Measurements from ENCODE around the gene LEFTY2. TPM values are rescaled to one million over a fixed set of nuclear protein-coding genes. Genes with fewer than 3 reads are reported as not detected.

The LEFTY2 gene
- total and polyA plus RNA-seq, 2 of the 4 experiments (the other 2 are of a cell fraction), result not detected

- Histone ChIP-seq H3K9me1 (ENCODE audit: insufficient read depth, low read length) (no peaks in the 10 kb centered on the region), H3K14ac (replicated peaks; ENCODE audit: low read depth, low read length) (no peak overlapping the region), H3K18ac (ENCODE audit: low read depth, low read length) (no peak overlapping the region), H3K27me3 (ENCODE audit: control insufficient read depth, insufficient read depth, low read length) (peaks cover 35% of the 10 kb centered on the region), H3K9ac (ENCODE audit: low read depth, low read length) (no peak overlapping the region), H4K20me1 (ENCODE audit: insufficient read depth, low read length) (no peaks in the 10 kb centered on the region), H3K27ac (ENCODE audit: insufficient read depth, low read length) (no peak overlapping the region), H2AK9ac (replicated peaks; ENCODE audit: low read depth, low read length, poor library complexity) (no peak overlapping the region), H3K79me1 (ENCODE audit: low read depth in 1 of 2, low read length in 2 of 2) (no peaks in the 10 kb centered on the region), H2BK15ac (ENCODE audit: low read depth, low read length) (no peak overlapping the region), H2AFZ (replicated peaks; ENCODE audit: low read length, poor library complexity) (no peak overlapping the region), H3K56ac (ENCODE audit: extremely low read depth, insufficient read depth, low read length) (no peak overlapping the region), H3K9me3 (ENCODE audit: control insufficient read depth, insufficient read depth, low read length) (no peaks in the 10 kb centered on the region), H4K5ac (ENCODE audit: low read depth, low read length) (no peak overlapping the region), H4K91ac (ENCODE audit: insufficient read depth, low read depth, low read length) (no peak overlapping the region), H3K4ac (ENCODE audit: low read depth, low read length) (no peak overlapping the region), H3K4me2 (ENCODE audit: low read depth, low read length) (no peak overlapping the region), H3K4me3 (ENCODE audit: insufficient read depth, low read depth, low read length) (no peak overlapping the region), H2AK5ac (ENCODE audit: low read depth, low read length) (no peak overlapping the region), H2BK5ac (ENCODE audit: low read depth, low read length, poor library complexity, severe bottlenecking) (no peak overlapping the region), H3K23ac (ENCODE audit: low read depth, low read length) (no peak overlapping the region), H3K4me1 (ENCODE audit: control insufficient read depth, insufficient read depth, low read length) (no peaks in the 10 kb centered on the region), H2BK20ac (ENCODE audit: low read depth, low read length) (no peak overlapping the region), H3K36me3 (ENCODE audit: control insufficient read depth, insufficient read depth, low read length) (no peaks in the 10 kb centered on the region), H4K8ac (ENCODE audit: low read depth in 2 of 2, low read length in 2 of 2) (no peak overlapping the region), H2BK120ac (ENCODE audit: low read depth, low read length) (no peak overlapping the region)
- intact Hi-C loops (cut with micrococcal nuclease) (no loop called here), in situ Hi-C loops (cut with MboI; ENCODE audit: low sequenced_read_pairs) (no loop called here), dilution Hi-C loops (cut with HindIII; ENCODE audit: low sequenced_read_pairs, unreplicated experiment) (no loop called here)
- ChIA-PET CTCF (no interaction called here), POLR2A (ENCODE audit: unreplicated experiment) (no interaction called here)
- ATAC-seq (ENCODE audit: low read depth) (no peak), DNase-seq (no peak)
- BruUV-seq (replicated peaks), result no TSS peak
- TF ChIP-seq CHD1 (IDR thresholded peaks at IDR 0.05; ENCODE audit: low read depth, low read length), result no peak
- TF ChIP-seq MAZ (IDR thresholded peaks at IDR 0.05; ENCODE audit: borderline replicate concordance, low read depth, low read length), result no peak
- TF ChIP-seq MXI1 (IDR thresholded peaks at IDR 0.05; ENCODE audit: borderline replicate concordance, low read depth, low read length), result no peak
- TF ChIP-seq USF2 (IDR thresholded peaks at IDR 0.05; ENCODE audit: low read depth, low read length), result no peak
- TF ChIP-seq, protein P1, sequence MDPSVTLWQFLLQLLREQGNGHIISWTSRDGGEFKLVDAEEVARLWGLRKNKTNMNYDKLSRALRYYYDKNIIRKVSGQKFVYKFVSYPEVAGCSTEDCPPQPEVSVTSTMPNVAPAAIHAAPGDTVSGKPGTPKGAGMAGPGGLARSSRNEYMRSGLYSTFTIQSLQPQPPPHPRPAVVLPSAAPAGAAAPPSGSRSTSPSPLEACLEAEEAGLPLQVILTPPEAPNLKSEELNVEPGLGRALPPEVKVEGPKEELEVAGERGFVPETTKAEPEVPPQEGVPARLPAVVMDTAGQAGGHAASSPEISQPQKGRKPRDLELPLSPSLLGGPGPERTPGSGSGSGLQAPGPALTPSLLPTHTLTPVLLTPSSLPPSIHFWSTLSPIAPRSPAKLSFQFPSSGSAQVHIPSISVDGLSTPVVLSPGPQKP (IDR thresholded peaks at IDR 0.05; ENCODE audit: borderline replicate concordance, low read depth, low read length), result no peak
- no peak for TF ChIP-seq RFX5 (IDR thresholded peaks at IDR 0.05; ENCODE audit: low read depth, low read length)
- TF ChIP-seq SMC3 (IDR thresholded peaks at IDR 0.05; ENCODE audit: low read depth, low read length), result no peak
- WGBS, 2 experiments (ENCODE audit: extremely low coverage in 2 of 2, insufficient read length in 1 of 2), result 90% methylated on average over 2 of the region's 2 CpGs; no CpG with 5 or more reads in 1 of the 2 experiments
These were observed 3.4 kb upstream of the LEFTY2 start for GRCh38 chr1:225944387-225944786.
